ENCODE results near the gene ODAD3. TPM values are rescaled to one million over a fixed set of nuclear protein-coding genes. Genes with fewer than 3 reads are reported as not detected.
A peak's percentile ranks its signal among the peaks of the same experiment; 100 is the strongest.

The ODAD3 gene
- total and polyA plus RNA-seq, 2 of the 13 experiments (the other 11 are each of a cell fraction or from before 2014, with no cell fraction given): 0.04 to 0.08 TPM

DNA sequence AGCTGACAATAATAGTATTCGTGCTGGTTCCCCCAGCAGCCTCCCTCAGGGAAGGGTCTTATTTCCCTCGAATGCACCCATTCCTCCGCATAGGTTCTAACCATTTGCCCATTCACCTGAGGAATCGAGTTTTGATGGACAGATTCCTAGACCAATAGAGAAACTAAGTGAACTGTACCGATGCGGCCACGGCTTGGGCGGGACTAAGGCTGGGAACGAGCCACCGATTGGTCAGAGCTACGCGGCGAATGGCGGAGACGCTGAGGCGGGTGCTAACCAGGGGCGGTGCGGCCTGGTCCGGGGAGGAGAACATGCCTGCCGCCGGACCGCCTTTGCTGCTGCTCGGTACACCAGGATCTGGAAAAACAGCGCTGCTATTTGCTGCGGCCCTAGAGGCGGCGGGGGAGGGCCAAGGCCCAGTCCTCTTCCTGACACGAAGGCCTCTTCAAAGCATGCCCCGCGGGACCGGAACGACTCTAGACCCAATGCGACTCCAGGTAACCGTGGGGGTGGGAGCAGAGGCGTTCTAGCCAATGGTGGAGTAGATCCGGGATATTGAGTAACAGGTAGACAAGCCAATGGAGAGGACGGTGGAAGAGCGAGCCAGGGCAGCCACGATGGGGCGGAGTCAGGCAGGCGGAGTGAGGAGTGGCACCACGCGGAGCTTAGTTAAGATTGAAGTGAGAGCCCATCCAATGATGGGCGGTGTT is 60.3 kb downstream of the ODAD3 start, which contains the start of gene SWSAP1 (continued):
- no peak for TF ChIP-seq FOXM1 (CRISPR knock-in tag; IDR thresholded peaks at IDR 0.05)
- TF ChIP-seq KLF12 (CRISPR knock-in tag; IDR thresholded peaks at IDR 0.05; ENCODE audit: borderline replicate concordance): 0 out of 2 replicates have a peak, but pooled peaks have one; percentile 54
- TF ChIP-seq, protein P1, sequence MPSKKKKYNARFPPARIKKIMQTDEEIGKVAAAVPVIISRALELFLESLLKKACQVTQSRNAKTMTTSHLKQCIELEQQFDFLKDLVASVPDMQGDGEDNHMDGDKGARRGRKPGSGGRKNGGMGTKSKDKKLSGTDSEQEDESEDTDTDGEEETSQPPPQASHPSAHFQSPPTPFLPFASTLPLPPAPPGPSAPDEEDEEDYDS (CRISPR knock-in tag; IDR thresholded peaks at IDR 0.05): peak; percentile 75
- TF ChIP-seq, protein P2, sequence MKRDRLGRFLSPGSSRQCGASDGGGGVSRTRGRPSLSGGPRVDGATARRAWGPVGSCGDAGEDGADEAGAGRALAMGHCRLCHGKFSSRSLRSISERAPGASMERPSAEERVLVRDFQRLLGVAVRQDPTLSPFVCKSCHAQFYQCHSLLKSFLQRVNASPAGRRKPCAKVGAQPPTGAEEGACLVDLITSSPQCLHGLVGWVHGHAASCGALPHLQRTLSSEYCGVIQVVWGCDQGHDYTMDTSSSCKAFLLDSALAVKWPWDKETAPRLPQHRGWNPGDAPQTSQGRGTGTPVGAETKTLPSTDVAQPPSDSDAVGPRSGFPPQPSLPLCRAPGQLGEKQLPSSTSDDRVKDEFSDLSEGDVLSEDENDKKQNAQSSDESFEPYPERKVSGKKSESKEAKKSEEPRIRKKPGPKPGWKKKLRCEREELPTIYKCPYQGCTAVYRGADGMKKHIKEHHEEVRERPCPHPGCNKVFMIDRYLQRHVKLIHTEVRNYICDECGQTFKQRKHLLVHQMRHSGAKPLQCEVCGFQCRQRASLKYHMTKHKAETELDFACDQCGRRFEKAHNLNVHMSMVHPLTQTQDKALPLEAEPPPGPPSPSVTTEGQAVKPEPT (CRISPR knock-in tag; IDR thresholded peaks at IDR 0.05; ENCODE audit: low read depth): peak; percentile 55; the same call in 1 of the 2 replicates
- TF ChIP-seq FOSL2 (CRISPR knock-in tag; IDR thresholded peaks at IDR 0.05): peak; percentile 44; the same call in 1 of the 2 replicates
- TF ChIP-seq, protein P3, sequence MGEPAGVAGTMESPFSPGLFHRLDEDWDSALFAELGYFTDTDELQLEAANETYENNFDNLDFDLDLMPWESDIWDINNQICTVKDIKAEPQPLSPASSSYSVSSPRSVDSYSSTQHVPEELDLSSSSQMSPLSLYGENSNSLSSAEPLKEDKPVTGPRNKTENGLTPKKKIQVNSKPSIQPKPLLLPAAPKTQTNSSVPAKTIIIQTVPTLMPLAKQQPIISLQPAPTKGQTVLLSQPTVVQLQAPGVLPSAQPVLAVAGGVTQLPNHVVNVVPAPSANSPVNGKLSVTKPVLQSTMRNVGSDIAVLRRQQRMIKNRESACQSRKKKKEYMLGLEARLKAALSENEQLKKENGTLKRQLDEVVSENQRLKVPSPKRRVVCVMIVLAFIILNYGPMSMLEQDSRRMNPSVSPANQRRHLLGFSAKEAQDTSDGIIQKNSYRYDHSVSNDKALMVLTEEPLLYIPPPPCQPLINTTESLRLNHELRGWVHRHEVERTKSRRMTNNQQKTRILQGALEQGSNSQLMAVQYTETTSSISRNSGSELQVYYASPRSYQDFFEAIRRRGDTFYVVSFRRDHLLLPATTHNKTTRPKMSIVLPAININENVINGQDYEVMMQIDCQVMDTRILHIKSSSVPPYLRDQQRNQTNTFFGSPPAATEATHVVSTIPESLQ (CRISPR knock-in tag; conservative IDR thresholded peaks at IDR 0.05): no peak
- no peak for TF ChIP-seq PCBP2 (optimal IDR thresholded peaks at IDR 0.05; ENCODE audit: low read depth, low read length, poor library complexity, severe bottlenecking)
- TF ChIP-seq, protein P4, sequence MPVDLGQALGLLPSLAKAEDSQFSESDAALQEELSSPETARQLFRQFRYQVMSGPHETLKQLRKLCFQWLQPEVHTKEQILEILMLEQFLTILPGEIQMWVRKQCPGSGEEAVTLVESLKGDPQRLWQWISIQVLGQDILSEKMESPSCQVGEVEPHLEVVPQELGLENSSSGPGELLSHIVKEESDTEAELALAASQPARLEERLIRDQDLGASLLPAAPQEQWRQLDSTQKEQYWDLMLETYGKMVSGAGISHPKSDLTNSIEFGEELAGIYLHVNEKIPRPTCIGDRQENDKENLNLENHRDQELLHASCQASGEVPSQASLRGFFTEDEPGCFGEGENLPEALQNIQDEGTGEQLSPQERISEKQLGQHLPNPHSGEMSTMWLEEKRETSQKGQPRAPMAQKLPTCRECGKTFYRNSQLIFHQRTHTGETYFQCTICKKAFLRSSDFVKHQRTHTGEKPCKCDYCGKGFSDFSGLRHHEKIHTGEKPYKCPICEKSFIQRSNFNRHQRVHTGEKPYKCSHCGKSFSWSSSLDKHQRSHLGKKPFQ (CRISPR knock-in tag; IDR thresholded peaks at IDR 0.05; ENCODE audit: insufficient replicate concordance): peak; percentile 69
- peak; percentile 66 to 87; a peak in 3 of 4 replicates for TF ChIP-seq POLR2A (IDR thresholded peaks at IDR 0.05; ENCODE audit: insufficient read depth in 1 of 2, low read depth in 2 of 2, low read length in 2 of 2)
- TF ChIP-seq CBX5 (CRISPR knock-in tag; IDR thresholded peaks at IDR 0.05; ENCODE audit: borderline replicate concordance): no peak
- no peak for TF ChIP-seq ZNF7 (CRISPR knock-in tag; IDR thresholded peaks at IDR 0.05)
- TF ChIP-seq RBFOX2 (IDR thresholded peaks at IDR 0.05; ENCODE audit: low read depth, low read length): peak; percentile 86
- 0 out of 2 replicates have a peak, but pooled peaks have one; percentile 41 for TF ChIP-seq HOXA9 (CRISPR knock-in tag; IDR thresholded peaks at IDR 0.05; ENCODE audit: borderline replicate concordance)
- TF ChIP-seq ZBTB7A (CRISPR knock-in tag; IDR thresholded peaks at IDR 0.05): no peak
- TF ChIP-seq NCOA2 (CRISPR knock-in tag; IDR thresholded peaks at IDR 0.05): peak; percentile 22; the same call in 1 of the 2 replicates
- 0 out of 2 replicates have a peak, but pooled peaks have one; percentile 57 for TF ChIP-seq ZNF552 (CRISPR knock-in tag; IDR thresholded peaks at IDR 0.05; ENCODE audit: borderline replicate concordance)
- TF ChIP-seq, protein P5, sequence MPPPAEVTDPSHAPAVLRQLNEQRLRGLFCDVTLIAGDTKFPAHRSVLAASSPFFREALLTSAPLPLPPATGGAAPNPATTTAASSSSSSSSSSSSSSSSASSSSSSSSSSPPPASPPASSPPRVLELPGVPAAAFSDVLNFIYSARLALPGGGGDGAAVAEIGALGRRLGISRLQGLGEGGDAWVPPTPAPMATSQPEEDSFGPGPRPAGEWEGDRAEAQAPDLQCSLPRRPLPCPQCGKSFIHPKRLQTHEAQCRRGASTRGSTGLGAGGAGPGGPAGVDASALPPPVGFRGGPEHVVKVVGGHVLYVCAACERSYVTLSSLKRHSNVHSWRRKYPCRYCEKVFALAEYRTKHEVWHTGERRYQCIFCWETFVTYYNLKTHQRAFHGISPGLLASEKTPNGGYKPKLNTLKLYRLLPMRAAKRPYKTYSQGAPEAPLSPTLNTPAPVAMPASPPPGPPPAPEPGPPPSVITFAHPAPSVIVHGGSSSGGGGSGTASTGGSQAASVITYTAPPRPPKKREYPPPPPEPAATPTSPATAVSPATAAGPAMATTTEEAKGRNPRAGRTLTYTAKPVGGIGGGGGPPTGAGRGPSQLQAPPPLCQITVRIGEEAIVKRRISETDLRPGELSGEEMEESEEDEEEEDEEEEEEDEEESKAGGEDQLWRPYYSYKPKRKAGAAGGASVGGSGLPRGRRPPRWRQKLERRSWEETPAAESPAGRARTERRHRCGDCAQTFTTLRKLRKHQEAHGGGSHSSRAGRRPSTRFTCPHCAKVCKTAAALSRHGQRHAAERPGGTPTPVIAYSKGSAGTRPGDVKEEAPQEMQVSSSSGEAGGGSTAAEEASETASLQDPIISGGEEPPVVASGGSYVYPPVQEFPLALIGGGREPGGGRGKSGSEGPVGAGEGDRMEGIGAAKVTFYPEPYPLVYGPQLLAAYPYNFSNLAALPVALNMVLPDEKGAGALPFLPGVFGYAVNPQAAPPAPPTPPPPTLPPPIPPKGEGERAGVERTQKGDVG (CRISPR knock-in tag; IDR thresholded peaks at IDR 0.05; ENCODE audit: borderline replicate concordance): no peak
- TF ChIP-seq ZNF605 (CRISPR knock-in tag; IDR thresholded peaks at IDR 0.05): peak; percentile 79
- no peak for TF ChIP-seq SP1 (IDR thresholded peaks at IDR 0.05)
- TF ChIP-seq SP1 (CRISPR knock-in tag; IDR thresholded peaks at IDR 0.05): peak; percentile 62; the same call in 1 of the 2 replicates
- peak; percentile 87 for TF ChIP-seq KLF6 (CRISPR knock-in tag; IDR thresholded peaks at IDR 0.05)
